Epithelial cell of proximal tubule (primary cell): ENCODE data around the gene F11R. TPM values are rescaled to one million over a fixed set of nuclear protein-coding genes. Genes with fewer than 3 reads are reported as not detected.

Experiments used
- DNase-seq: peaks from one replicate; pipeline ENCODE4 v3.0.0-alpha.2; 2011; ENCODE audit warnings: low read depth
- H3K4me3 ChIP-seq: 2 replicates; pipeline ENCODE4 v1.5.1; 2011; ENCODE audit warnings: low read depth, mild to moderate bottlenecking, low read length
- total RNA-seq: library from RNA; depleted of rRNA; stranded (reverse); fragments of >200 nt; gene quantifications from 2 replicates; pipeline ENCODE4 v1.2.3, GENCODE V29; 2015
- TF ChIP-seq, protein P1 (sequence below): conservative IDR thresholded peaks from 2 replicates; pipeline ENCODE4 v1.5.1; 2012; ENCODE audit warnings: low read depth, mild to moderate bottlenecking, low read length

F11R gene
- total RNA-seq, 1 donor from 2014 or later, result 57.8 TPM

DNA sequence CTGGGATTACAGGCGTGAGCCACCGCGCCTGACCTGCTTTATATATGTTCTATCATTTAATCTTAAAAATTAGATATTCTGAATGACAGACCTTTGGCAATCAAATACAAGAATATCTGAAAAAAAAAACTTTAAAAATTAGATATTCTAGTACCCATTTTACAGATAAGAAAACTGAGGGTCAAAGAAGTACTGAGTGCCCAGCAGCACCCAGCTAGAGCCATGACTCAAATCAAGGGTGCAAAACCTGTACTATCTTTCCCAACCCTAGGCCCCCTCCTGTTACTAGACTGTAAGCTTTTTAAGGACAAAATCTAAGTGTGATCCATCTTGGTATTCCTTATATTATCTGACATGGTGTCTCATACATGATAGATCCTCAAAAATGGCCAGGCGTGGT, 40.5 kb upstream of the F11R start:
- H3K4me3 ChIP-seq, result no peak overlapping the region
- DNase-seq, result no peak
- TF ChIP-seq, protein P1, sequence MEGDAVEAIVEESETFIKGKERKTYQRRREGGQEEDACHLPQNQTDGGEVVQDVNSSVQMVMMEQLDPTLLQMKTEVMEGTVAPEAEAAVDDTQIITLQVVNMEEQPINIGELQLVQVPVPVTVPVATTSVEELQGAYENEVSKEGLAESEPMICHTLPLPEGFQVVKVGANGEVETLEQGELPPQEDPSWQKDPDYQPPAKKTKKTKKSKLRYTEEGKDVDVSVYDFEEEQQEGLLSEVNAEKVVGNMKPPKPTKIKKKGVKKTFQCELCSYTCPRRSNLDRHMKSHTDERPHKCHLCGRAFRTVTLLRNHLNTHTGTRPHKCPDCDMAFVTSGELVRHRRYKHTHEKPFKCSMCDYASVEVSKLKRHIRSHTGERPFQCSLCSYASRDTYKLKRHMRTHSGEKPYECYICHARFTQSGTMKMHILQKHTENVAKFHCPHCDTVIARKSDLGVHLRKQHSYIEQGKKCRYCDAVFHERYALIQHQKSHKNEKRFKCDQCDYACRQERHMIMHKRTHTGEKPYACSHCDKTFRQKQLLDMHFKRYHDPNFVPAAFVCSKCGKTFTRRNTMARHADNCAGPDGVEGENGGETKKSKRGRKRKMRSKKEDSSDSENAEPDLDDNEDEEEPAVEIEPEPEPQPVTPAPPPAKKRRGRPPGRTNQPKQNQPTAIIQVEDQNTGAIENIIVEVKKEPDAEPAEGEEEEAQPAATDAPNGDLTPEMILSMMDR, result no peak

DNA sequence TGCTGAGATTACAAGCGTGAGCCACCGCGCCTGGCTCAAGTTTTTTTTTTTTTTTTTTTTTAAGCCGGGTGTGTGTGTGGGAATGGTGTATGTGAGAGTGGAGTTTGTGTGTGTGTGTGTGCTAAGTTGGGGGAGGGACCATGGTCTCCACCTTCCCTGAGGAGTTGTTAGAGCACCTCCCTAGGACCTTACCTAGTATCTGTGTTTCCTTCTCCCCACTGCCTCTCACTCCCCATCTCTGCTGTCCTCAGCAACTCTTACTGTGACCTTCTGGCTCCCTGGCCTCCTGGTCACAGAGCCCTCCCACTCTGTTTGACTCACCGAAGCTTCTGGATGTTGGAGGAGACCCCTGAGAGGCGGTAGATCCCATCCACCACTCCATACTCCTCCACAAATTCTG, 38.3 kb upstream of the F11R start:
- DNase-seq, result no peak
- no peak overlapping the region for H3K4me3 ChIP-seq
- TF ChIP-seq, protein P1, result no peak

DNA sequence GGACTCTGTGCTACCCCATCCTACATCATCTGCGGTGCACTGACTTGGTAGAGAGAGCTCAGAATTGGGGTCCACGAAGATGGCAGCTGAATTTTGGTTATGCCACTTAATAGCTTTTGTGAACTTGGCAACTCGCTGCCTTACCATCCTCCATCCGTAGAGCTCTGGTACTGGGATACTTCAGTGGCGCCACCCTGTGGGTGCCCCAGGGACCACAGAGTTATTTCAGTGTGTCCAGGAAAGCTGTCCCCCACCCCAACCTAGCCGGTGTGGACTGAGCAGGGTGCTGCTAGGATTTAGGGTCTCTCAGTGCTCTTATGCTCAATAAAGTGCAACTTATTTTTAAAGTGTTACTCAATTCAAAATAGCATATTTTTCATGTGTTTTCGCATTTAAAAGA, 33.9 kb upstream of the F11R start:
- no peak for DNase-seq
- H3K4me3 ChIP-seq, result no peak overlapping the region
- TF ChIP-seq, protein P1, result peak; percentile 35

DNA sequence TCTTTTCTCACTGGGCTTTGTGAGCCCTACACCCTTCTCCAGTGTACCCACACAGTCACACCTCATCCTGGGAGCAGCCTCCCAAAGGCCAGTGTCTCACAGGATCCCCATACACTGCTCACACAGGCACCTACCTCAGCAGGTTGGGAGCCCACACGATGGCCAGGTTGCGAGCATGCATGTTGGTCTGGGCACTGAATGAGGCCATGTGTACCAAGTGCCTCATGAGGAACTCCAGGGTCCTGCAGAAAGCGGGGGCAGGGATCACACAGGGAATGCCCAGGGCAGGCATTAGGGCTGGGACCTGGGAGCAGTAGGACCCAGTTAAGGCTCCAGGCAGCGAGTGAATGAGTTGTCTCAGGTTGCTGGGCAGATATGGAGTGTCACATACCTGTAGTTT, 33.3 kb upstream of the F11R start:
- TF ChIP-seq, protein P1, result no peak
- H3K4me3 ChIP-seq, result no peak overlapping the region

DNA sequence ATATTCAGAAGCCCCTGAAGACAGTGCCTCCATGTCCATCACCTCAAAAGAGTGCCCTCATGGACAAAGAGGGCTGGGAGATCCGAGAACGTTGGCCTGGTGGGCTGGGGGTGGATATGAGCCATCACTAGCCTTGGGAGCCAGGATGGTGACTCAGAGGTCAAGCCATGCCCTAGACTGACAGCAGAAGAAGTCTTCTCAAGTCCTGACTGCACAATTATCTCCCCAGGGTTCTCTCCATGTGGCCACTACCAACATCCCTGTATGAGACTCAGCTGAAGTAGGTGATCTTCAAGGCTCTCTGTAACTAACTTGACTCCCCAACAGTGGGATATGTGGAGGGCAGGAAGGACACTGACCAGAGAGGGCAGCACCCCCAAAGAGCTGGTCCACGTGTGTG, 31.9 kb upstream of the F11R start:
- no peak overlapping the region for H3K4me3 ChIP-seq
- DNase-seq, result no peak
- TF ChIP-seq, protein P1, result no peak

More for the DNA sequence above, 33.3 kb upstream of the F11R start:
- no peak for DNase-seq

DNA sequence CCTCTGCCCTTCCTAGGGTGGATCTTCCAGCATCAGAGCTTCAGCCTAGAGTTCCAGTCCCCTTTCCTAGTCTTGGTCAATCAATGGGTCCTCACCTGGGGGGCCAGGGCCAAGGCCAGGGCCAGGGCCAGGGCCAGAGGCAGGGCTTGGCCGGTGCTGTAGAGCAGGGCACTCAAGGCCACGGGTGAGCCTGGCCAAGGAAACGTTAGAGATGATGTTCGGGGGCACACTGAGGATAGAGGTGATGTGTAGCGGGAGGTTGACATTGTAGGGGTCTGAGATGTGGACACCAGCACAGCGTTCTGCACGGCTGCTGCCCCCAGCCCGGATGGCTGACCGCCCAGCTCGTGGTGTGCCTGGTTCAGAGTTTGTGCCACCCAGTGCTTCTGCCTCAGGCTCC, 30.3 kb upstream of the F11R start:
- H3K4me3 ChIP-seq, result no peak overlapping the region
- TF ChIP-seq, protein P1, result no peak
- no peak for DNase-seq

DNA sequence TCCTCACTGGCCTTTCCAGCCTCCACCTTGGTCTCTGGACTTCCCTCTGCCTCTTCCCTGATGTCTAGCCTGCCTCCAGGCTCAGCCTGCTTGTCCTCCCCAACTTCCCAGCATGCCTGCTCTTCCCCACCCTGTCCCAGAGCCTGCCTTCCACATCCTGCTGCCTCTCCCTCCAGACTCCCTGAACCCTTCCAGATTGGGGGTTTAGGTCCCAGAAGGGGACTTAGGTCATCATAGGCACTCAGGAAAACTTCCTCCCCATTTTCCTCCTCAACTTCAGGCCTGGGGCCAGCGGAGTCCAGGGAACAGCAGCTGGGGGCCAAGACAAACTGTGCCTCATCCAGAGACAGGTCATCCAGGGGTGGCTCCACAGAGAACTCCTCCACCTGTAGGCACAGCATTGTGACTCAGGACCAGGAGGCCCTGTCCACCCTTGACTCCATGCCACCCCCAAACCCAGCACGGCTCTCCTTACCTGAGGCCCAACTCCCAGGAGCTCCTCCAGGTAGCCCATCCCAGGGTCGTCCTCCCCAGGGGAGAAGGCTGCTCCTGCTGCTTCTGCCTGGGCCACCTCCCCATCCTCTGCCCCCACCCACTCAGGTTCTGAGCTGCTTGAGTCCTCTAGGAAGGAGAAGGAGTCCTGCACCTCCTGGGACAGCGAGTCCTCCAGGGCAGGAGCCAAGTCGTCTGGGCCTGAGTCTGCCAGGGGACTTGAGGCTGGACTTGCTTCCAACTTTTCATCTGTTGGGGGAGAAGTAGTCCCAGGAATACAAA, 28.2 kb upstream of the F11R start:
- TF ChIP-seq, protein P1, result no peak
- H3K4me3 ChIP-seq, result no peak overlapping the region
- no peak for DNase-seq
